Heart right ventricle (tissue), 16 donors: ENCODE results near the gene CAMKMT. TPM values are rescaled to one million over a fixed set of nuclear protein-coding genes. Genes with fewer than 3 reads are reported as not detected.

Experiments used
- ATAC-seq, 8 donors: fragments of 200-7000 bp; cut with Tn5 transposase; one replicate each; pipeline ENCODE4 v1.9.1; 2020; ENCODE audit warnings: mild to moderate bottlenecking in 8 of 8, moderate library complexity in 8 of 8, moderate number of reproducible peaks in 1 of 8
- DNase-seq, 2 donors: peaks; one replicate each; pipeline ENCODE4 v3.0.0-alpha.2; 2020
- H3K27ac ChIP-seq, 10 donors: fragments of 200-600 bp; sonication (generic) in 2 of 10; one replicate each; pipeline versions ENCODE4 v1.5.0 to v1.8.0; 2020 to 2022; ENCODE audit warnings: mild to moderate bottlenecking in 3 of 10
- H3K27me3 ChIP-seq, 7 donors: fragments of 200-600 bp; one replicate each; pipeline ENCODE4 v1.8.0; 2021 to 2022; ENCODE audit warnings: mild to moderate bottlenecking in 2 of 7
- H3K36me3 ChIP-seq, 9 donors: fragments of 200-600 bp; sonication (generic) in 1 of 9; one replicate each; pipeline versions ENCODE4 v1.5.0 to v1.8.0; 2020 to 2022; ENCODE audit warnings: mild to moderate bottlenecking in 2 of 9
- H3K4me1 ChIP-seq, 9 donors: fragments of 200-600 bp; sonication (generic) in 1 of 9; one replicate each; pipeline versions ENCODE4 v1.5.0 to v1.8.0; 2020 to 2022; ENCODE audit warnings: mild to moderate bottlenecking in 4 of 9
- H3K4me3 ChIP-seq, 10 donors: fragments of 200-600 bp; sonication (generic) in 2 of 10; one replicate each; pipeline versions ENCODE4 v1.5.0 to v1.8.0; 2020 to 2022; ENCODE audit warnings: mild to moderate bottlenecking in 7 of 10, moderate library complexity in 2 of 10
- H3K9me3 ChIP-seq, 11 donors: fragments of 200-600 bp in 10 of 11; sonication (generic) in 2 of 11; one replicate each; pipeline versions ENCODE4 v1.5.0 to v1.8.0; 2013 to 2022; ENCODE audit warnings: mild to moderate bottlenecking in 2 of 11, control low read depth in 1 of 11, moderate library complexity in 1 of 11
- CTCF ChIP-seq, 9 donors: fragments of 200-600 bp; sonication (generic) in 2 of 9; IDR thresholded peaks; one replicate each; pipeline versions ENCODE4 v1.5.0 to v1.8.0; 2021 to 2022; ENCODE audit warnings: antibody characterized with exemption in 9 of 9, mild to moderate bottlenecking in 5 of 9, moderate library complexity in 1 of 9
- whole genome bisulfite sequencing, 2 donors: extraction: QIAGEN DNeasy Blood & Tissue Kit; methylation state at CpG; one replicate each; pipeline ENCODE4 v1.1.7; 2013; ENCODE audit warnings: inconsistent platforms in 1 of 2; 5-methylcytosine and 5-hydroxymethylcytosine counted together
- intact Hi-C, 10 donors: fragments of 100-400 bp; cut with DNase I; formaldehyde crosslinking; loops; one replicate each; pipeline versions ENCODE4 v1.11.1 to v1.14.2; 2022
- polyA plus RNA-seq, 2 donors: library from polyadenylated mRNA; stranded (reverse); fragments of 200-250 nt; gene quantifications; one replicate each; pipeline ENCODE4 v1.2.3, GENCODE V29; 2013
- total RNA-seq, 10 donors: library from RNA; stranded (reverse); fragmentation: NEBNext Ultra II Directional in 3 of 10; extraction: Animal tissue kit (Norgen Biotek cat#: 25700) in 3 of 10; gene quantifications; one replicate each; pipeline versions ENCODE4 v1.2.1 to v1.2.4, GENCODE V29; 2021 to 2023
- donor health status: Arrhythmogenic right ventricular cardiomyopathy.
- donor health status: ischemic (EF 13 %, LVEDD 7.1; RV severe dilation, severe dysfunction).
- donor health status: healthy with polysubstance abuse.
- donor health status: DM: no; HTN: yes; CAD: no.
- donor health status: DM: no; HTN: no; CAD: no.
- donor health status: ischemic (EF 25% LVEDD 6.9; RV normal size, moderate dysfunction).
- donor health status: ischemic (EF 25% LVEDD 5.7; RV mildly dilated, moderate dysfunction).
- donor health status: healthy.
- donor health status: DM: yes; HTN: yes; CAD: no.
- donor health status: Ischemic cardiomyopathy.
- donor health status: ischemic (EF 35%, LVEDD 5.7; RV mildly dilated, moderate dysfunction).
- donor health status: nonischemic (EF 11% LVEDD 7.7; RV severe dilation, severe dysfunction).
- donor health status: DM: yes; HTN: yes; CAD: no.
- donor health status: PGD.
- donor health status: ischemic (EF 29% LVEDD 5.4; RV normal size, mild dysfunction).
- donor health status: nonischemic (EF 23%, LVEDD 6.1; RV moderate dilation, normal function).

Gene CAMKMT
- total and polyA plus RNA-seq, 12 donors = 4.1 to 6.4 (median 4.8) TPM

GRCh38 chr2:44392338-44392943, 30.7 kb downstream of the CAMKMT start:
- 60% methylated on average over 3 of the region's 3 CpGs for WGBS, 2 donors
- DNase-seq = peak in 1 of 2 donors; percentile 29

GRCh38 chr2:44397447-44398175, 35.9 kb downstream of the CAMKMT start:
- WGBS, 2 donors = 50% methylated on average over 7 of the region's 7 CpGs

More at GRCh38 chr2:44392338-44392943, 30.7 kb downstream of the CAMKMT start:
- no peaks in the 10 kb centered on the region for H3K36me3 ChIP-seq
- intact Hi-C loops = loop anchor here in 7 of 10 donors (2.0 to 10.0 kb wide), 5 partner anchors 82 to 565 kb away; no protein-coding TSS in a partner anchor
- peaks cover 0 to 4% (median 0%) of the 10 kb centered on the region in 11 donors for H3K9me3 ChIP-seq
- TF ChIP-seq CTCF (IDR thresholded peaks at IDR 0.05) = peak in 8 of 9 donors; percentile 25 to 75 (median 65)
- ATAC-seq = no peak
- no peak overlapping the region for H3K27ac ChIP-seq
- no peak overlapping the region for H3K4me3 ChIP-seq
- H3K27me3 ChIP-seq = no peaks in the 10 kb centered on the region
- no peaks in the 10 kb centered on the region for H3K4me1 ChIP-seq

GRCh38 chr2:44398243-44398897, 36.6 kb downstream of the CAMKMT start:
- WGBS, 2 donors = 86 to 91% methylated on average over 6 of the region's 6 CpGs
- Histone ChIP-seq H3K4me1 (no peaks in the 10 kb centered on the region), H3K27me3 (no peaks in the 10 kb centered on the region), H3K27ac (no peak overlapping the region), H3K36me3 (no peaks in the 10 kb centered on the region), H3K4me3 (no peak overlapping the region), H3K9me3 (no peaks in the 10 kb centered on the region)
- ATAC-seq = no peak
- intact Hi-C loops = loop anchor here in 4 of 10 donors (5.0 to 10.0 kb wide), 2 partner anchors 76 to 559 kb away; no protein-coding TSS in a partner anchor
- TF ChIP-seq CTCF (IDR thresholded peaks at IDR 0.05) = no peak
- no peak for DNase-seq

More at GRCh38 chr2:44397447-44398175, 35.9 kb downstream of the CAMKMT start:
- DNase-seq (no peak), ATAC-seq (no peak)
- no peak for TF ChIP-seq CTCF (IDR thresholded peaks at IDR 0.05)
- Histone ChIP-seq H3K27me3 (no peaks in the 10 kb centered on the region), H3K4me1 (no peaks in the 10 kb centered on the region), H3K36me3 (no peaks in the 10 kb centered on the region), H3K9me3 (no peaks in the 10 kb centered on the region), H3K27ac (no peak overlapping the region), H3K4me3 (no peak overlapping the region)
- intact Hi-C loops = loop anchor here in 4 of 10 donors (5.0 to 10.0 kb wide), 2 partner anchors 77 to 560 kb away; no protein-coding TSS in a partner anchor

- ATAC-seq (no peak), DNase-seq (no peak)
- H3K36me3 ChIP-seq = no peaks in the 10 kb centered on the region
- no peak for TF ChIP-seq CTCF (IDR thresholded peaks at IDR 0.05)
- no peaks in the 10 kb centered on the region for H3K4me1 ChIP-seq
- intact Hi-C loops = no loop called here
- H3K9me3 ChIP-seq = peaks cover 0 to 6% (median 0%) of the 10 kb centered on the region in 11 donors
- H3K4me3 ChIP-seq = no peak overlapping the region
- no peak overlapping the region for H3K27ac ChIP-seq
- 98% methylated on average over 1 of the region's 1 CpG for WGBS, 2 donors
- H3K27me3 ChIP-seq = no peaks in the 10 kb centered on the region
Observed at GRCh38 chr2:44420725-44421124, 59.0 kb downstream of the CAMKMT start.
